SIG-M5 treated with dmso at 0.1 percent for 504 hours (cell line): ENCODE measurements around the gene CACNG8.

Source experiments
- DNase-seq: peaks from one replicate; lab custom pipeline; 2025; ENCODE audit not compliant: unreplicated experiment; lab: John Stamatoyannopoulos, UW

Gene CACNG8

GRCh38 chr19:53992211-53992610, 29.5 kb downstream of the CACNG8 start:
- no peak for DNase-seq

- no peak for DNase-seq
Measured at GRCh38 chr19:53992815-53993214, 30.1 kb downstream of the CACNG8 start.

- DNase-seq, result no peak
Measured at GRCh38 chr19:53993448-53993847, 30.7 kb downstream of the CACNG8 start.

GRCh38 chr19:53994811-53995210, 32.1 kb downstream of the CACNG8 start:
- DNase-seq, result no peak

- DNase-seq, result no peak
Measured at GRCh38 chr19:53998223-53998622, 35.5 kb downstream of the CACNG8 start.

GRCh38 chr19:53999694-54000093, 37.0 kb downstream of the CACNG8 start:
- DNase-seq, result no peak

- no peak for DNase-seq
Measured at GRCh38 chr19:54001496-54001895, 38.8 kb downstream of the CACNG8 start.

- DNase-seq, result no peak
Measured at GRCh38 chr19:54002495-54003315, 40.0 kb downstream of the CACNG8 start.

GRCh38 chr19:54009440-54009839, 46.7 kb downstream of the CACNG8 start:
- DNase-seq, result no peak

- DNase-seq, result no peak
Measured at GRCh38 chr19:54010474-54010873, 47.7 kb downstream of the CACNG8 start.

GRCh38 chr19:54011507-54012211, 48.9 kb downstream of the CACNG8 start:
- no peak for DNase-seq

GRCh38 chr19:54013866-54014265, 51.1 kb downstream of the CACNG8 start:
- DNase-seq, result no peak

- DNase-seq, result no peak
Measured at GRCh38 chr19:54014920-54015560, 52.3 kb downstream of the CACNG8 start.

- no peak for DNase-seq
Measured at GRCh38 chr19:54017261-54017660, 54.5 kb downstream of the CACNG8 start.

GRCh38 chr19:54021363-54021762, 58.6 kb downstream of the CACNG8 start:
- no peak for DNase-seq

GRCh38 chr19:54021932-54022331, 59.2 kb downstream of the CACNG8 start:
- no peak for DNase-seq

- peak; percentile 24 for DNase-seq
Measured at GRCh38 chr19:54023191-54023590, 60.5 kb downstream of the CACNG8 start.

GRCh38 chr19:54024660-54025059, 61.9 kb downstream of the CACNG8 start:
- no peak for DNase-seq

- no peak for DNase-seq
Measured at GRCh38 chr19:54026656-54027055, 63.9 kb downstream of the CACNG8 start.

- DNase-seq, result peak; percentile 9
Measured at GRCh38 chr19:54029301-54029700, 66.6 kb downstream of the CACNG8 start.

GRCh38 chr19:54029930-54030490, 67.3 kb downstream of the CACNG8 start:
- DNase-seq, result peak; percentile 30
